Spleen (tissue), 7 donors: Measurements from ENCODE around the gene GNAT1.

Source experiments
- POLR2A ChIP-seq, 3 donors: fragments of 450-650 bp; IDR thresholded peaks; one replicate each; pipeline ENCODE4 v1.5.1; 2017; ENCODE audit warnings: antibody characterized with exemption in 3 of 3, mild to moderate bottlenecking in 1 of 3
- POLR2AphosphoS5 ChIP-seq, 3 donors: sonication (generic); formaldehyde crosslinking; IDR thresholded peaks; one replicate each; pipeline ENCODE4 v1.5.1; 2017; ENCODE audit warnings: antibody characterized with exemption in 3 of 3
- TF ChIP-seq, protein P1 (sequence below), 11 experiments: fragments of 200-600 bp in 7 of 11; fragments of 450-650 bp in 4 of 11; sonication (generic) in 4 of 11; IDR thresholded peaks in 8 of 11; conservative IDR thresholded peaks in 3 of 11; 1 replicate in 7 of 11; 2 replicates in 4 of 11; pipeline versions ENCODE4 v1.4.0 to v1.8.0; 2016 to 2021; ENCODE audit warnings: antibody characterized with exemption in 11 of 11, inconsistent platforms in 4 of 11, mild to moderate bottlenecking in 1 of 11
- donor health status: DM: no; HTN: no; CAD: no; lungs with moderate emphysema.
- donor health status: DM: no; HTN: no; CAD: no.
- donor health status: DM: no; HTN: no; CAD: no.

DNA sequence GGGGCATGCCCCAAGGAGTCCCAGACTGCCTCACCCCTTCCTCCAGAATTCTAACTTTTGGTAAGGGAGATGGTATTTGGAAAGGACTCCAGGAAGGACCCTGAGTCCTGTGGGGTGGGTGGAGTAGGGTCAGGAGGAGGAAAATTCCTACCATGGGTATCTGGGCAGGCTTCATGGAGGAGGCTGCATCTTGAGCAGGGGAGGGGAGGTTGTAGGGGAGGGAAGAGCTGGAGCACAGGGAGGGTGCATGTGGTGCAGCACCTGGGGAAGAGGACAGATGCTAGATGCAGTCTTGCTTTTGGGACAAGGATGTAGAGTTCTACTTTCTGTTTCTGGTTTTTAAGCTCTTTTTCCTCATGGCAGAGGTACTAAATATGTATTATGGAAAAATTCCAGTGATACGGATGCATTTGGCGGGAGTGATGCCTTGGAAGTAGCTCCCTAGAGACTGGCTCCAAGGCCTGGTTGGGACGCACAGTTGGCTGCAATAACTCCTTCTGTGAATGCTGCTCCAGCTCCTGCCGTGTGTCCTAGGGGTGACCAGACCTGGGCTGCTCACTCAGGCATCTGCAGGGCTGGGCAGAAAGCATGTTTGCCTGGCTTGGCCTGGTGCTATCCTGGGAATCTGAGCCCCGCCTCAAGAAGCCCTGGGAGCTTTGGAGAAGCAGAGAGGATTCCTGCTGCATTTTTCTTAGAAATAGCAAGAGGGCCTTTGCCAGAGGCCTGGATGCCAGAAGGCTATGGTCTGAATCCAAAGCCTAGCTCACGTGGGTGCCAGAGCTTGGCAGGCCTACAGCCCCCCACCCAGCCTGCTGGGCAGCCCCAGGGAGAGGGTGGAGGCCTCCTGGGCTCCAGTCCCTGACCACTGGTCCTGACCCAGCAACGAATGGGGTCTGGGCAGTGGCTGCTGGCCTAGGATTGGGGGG, 26.2 kb upstream of the GNAT1 start:
- TF ChIP-seq, protein P1, sequence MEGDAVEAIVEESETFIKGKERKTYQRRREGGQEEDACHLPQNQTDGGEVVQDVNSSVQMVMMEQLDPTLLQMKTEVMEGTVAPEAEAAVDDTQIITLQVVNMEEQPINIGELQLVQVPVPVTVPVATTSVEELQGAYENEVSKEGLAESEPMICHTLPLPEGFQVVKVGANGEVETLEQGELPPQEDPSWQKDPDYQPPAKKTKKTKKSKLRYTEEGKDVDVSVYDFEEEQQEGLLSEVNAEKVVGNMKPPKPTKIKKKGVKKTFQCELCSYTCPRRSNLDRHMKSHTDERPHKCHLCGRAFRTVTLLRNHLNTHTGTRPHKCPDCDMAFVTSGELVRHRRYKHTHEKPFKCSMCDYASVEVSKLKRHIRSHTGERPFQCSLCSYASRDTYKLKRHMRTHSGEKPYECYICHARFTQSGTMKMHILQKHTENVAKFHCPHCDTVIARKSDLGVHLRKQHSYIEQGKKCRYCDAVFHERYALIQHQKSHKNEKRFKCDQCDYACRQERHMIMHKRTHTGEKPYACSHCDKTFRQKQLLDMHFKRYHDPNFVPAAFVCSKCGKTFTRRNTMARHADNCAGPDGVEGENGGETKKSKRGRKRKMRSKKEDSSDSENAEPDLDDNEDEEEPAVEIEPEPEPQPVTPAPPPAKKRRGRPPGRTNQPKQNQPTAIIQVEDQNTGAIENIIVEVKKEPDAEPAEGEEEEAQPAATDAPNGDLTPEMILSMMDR (IDR thresholded peaks at IDR 0.05 in 8 of 11, conservative IDR thresholded peaks at IDR 0.05 in 3 of 11) = no peak
- no peak for TF ChIP-seq POLR2A (IDR thresholded peaks at IDR 0.05)
- peak in 1 of 3 donors; percentile 40 for TF ChIP-seq POLR2AphosphoS5 (IDR thresholded peaks at IDR 0.05)
